Endometrial microvascular endothelial cells (primary cell): Measurements from ENCODE around the gene ATP9A. TPM values are rescaled to one million over a fixed set of nuclear protein-coding genes. Genes with fewer than 3 reads are reported as not detected.
"Not testable (repeated sequence)": the region's sequence is repeated elsewhere in the genome, so short reads cannot be mapped to it uniquely, and the experiment has no call there.

ENCODE experiments used
- in situ Hi-C: cut with HindIII; loops from 2 replicates; pipeline ENCODE4 v1.10.0; 2017; ENCODE audit warnings: low sequenced_read_pairs, low pct_unique_long_range_greater_than_20kb; ENCODE audit errors: inconsistent ontology term
- total RNA-seq: library from RNA; depleted of rRNA; stranded (reverse); fragments of >200 nt; gene quantifications from one replicate; pipeline ENCODE4 v1.2.3, GENCODE V29; 2015; ENCODE audit errors: inconsistent ontology term

The ATP9A gene
- total RNA-seq, 1 donor from 2014 or later, result 29.7 TPM

GRCh38 chr20:51678026-51678697, 90.0 kb downstream of the ATP9A start:
- in situ Hi-C loops, result no loop called here

GRCh38 chr20:51668947-51669346, 99.2 kb downstream of the ATP9A start:
- in situ Hi-C loops, result no loop called here

- in situ Hi-C loops, result no loop called here
Measured at GRCh38 chr20:51668515-51668914, 99.7 kb downstream of the ATP9A start.

- in situ Hi-C loops, result no loop called here
Measured at GRCh38 chr20:51667491-51667890, 100.7 kb downstream of the ATP9A start.

- in situ Hi-C loops, result no loop called here
Measured at GRCh38 chr20:51667002-51667408, 101.2 kb downstream of the ATP9A start.

- in situ Hi-C loops, result no loop called here
Measured at GRCh38 chr20:51666126-51666525, 102.1 kb downstream of the ATP9A start.

GRCh38 chr20:51665543-51666118, 102.6 kb downstream of the ATP9A start:
- in situ Hi-C loops, result no loop called here

- in situ Hi-C loops, result no loop called here
Measured at GRCh38 chr20:51661609-51662178, 106.5 kb downstream of the ATP9A start.

- in situ Hi-C loops, result no loop called here
Measured at GRCh38 chr20:51660672-51661608, 107.2 kb downstream of the ATP9A start.

GRCh38 chr20:51659491-51660050, 108.6 kb downstream of the ATP9A start:
- in situ Hi-C loops, result no loop called here

- in situ Hi-C loops, result no loop called here
Measured at GRCh38 chr20:51656726-51657260, 111.4 kb downstream of the ATP9A start.

GRCh38 chr20:51656089-51656488, 112.1 kb downstream of the ATP9A start:
- in situ Hi-C loops, result not testable (repeated sequence)

GRCh38 chr20:51654495-51654894, 113.7 kb downstream of the ATP9A start:
- in situ Hi-C loops, result no loop called here

- in situ Hi-C loops, result no loop called here
Measured at GRCh38 chr20:51654060-51654459, 114.1 kb downstream of the ATP9A start.

- in situ Hi-C loops, result no loop called here
Measured at GRCh38 chr20:51653226-51653625, 115.0 kb downstream of the ATP9A start.

- in situ Hi-C loops, result no loop called here
Measured at GRCh38 chr20:51651921-51652549, 116.2 kb downstream of the ATP9A start.

- in situ Hi-C loops, result no loop called here
Measured at GRCh38 chr20:51650685-51651134, 117.5 kb downstream of the ATP9A start.

- in situ Hi-C loops, result no loop called here
Measured at GRCh38 chr20:51648571-51648947, 119.6 kb downstream of the ATP9A start.
